Measurements from ENCODE around the gene CCSER1. TPM values are rescaled to one million over a fixed set of nuclear protein-coding genes. Genes with fewer than 3 reads are reported as not detected.

The CCSER1 gene
- polyA plus RNA-seq, 3 donors, result 0.09 to 0.75 (median 0.13) TPM

DNA sequence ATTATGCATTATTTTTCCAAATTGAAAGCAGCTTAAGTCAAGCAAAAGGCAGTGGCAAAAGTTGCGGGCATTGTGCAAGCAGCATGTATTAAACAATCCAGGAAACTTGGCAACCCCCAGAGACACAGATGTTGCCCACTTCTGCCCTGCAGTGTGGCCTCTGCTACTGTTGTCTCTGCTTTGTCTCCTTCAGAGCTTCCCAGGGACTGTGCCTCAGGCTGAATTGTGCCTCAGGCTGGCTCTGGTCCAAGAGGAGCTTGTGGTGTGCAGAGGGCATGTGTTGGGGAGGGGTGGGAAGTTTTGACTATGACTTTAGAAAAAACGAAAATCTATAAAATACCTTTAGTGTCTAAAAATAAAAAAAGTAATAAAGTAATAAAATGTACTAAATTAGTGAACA, 201.4 kb downstream of the CCSER1 start:
- H3K9me3 Mint-ChIP-seq, result peaks cover 0 to 4% (median 2%) of the 10 kb centered on the region in 7 donors
- Histone ChIP-seq H3K36me3 (replicated peaks in 1 of 2; ENCODE audit: control insufficient read depth in 1 of 2, insufficient read depth in 2 of 2, low read length in 2 of 2) (no peaks in the 10 kb centered on the region), H3K9me3 (replicated peaks in 1 of 2; ENCODE audit: control insufficient read depth in 1 of 2, insufficient read depth in 1 of 2, low read length in 2 of 2) (no peaks in the 10 kb centered on the region), H3K4me2 (replicated peaks; ENCODE audit: extremely low read depth, low read length, poor library complexity, severe bottlenecking) (no peak overlapping the region), H4K20me1 (ENCODE audit: insufficient read depth, low read length) (no peaks in the 10 kb centered on the region), H3K79me2 (ENCODE audit: insufficient read depth, low read length) (no peaks in the 10 kb centered on the region), H3K27ac (ENCODE audit: low read depth in 1 of 2, low read length in 2 of 2) (no peak overlapping the region), H2AFZ (ENCODE audit: insufficient read depth, low read depth, low read length, poor library complexity, severe bottlenecking) (peak overlapping the region; percentile 44), H3K4me1 (ENCODE audit: control insufficient read depth in 1 of 2, insufficient read depth in 2 of 2, low read length in 2 of 2) (peaks cover 3 to 4% of the 10 kb centered on the region in 2 donors), H3K27me3 (ENCODE audit: control insufficient read depth in 2 of 2, insufficient read depth in 2 of 2, low read length in 2 of 2) (no peaks in the 10 kb centered on the region), H3K9ac (ENCODE audit: insufficient read depth, low read length, poor library complexity, severe bottlenecking) (peak overlapping the region; percentile 11), H3K4me3 (replicated peaks in 1 of 3; ENCODE audit: low read depth in 2 of 3, low read length in 3 of 3) (no peak overlapping the region)
- WGBS (ENCODE audit: insufficient coverage), result 0% methylated on average over 1 of the region's 2 CpGs
- H3K27ac Mint-ChIP-seq, result no peak overlapping the region
- no peak overlapping the region for H3K4me3 Mint-ChIP-seq
- H3K4me1 Mint-ChIP-seq, result peaks cover 22% of the 10 kb centered on the region
- H3K27me3 Mint-ChIP-seq (ENCODE audit: low read depth in 3 of 3), result no peaks in the 10 kb centered on the region
- no peaks in the 10 kb centered on the region for H3K36me3 Mint-ChIP-seq
- intact Hi-C loops (cut with micrococcal nuclease), result no loop called here
- TF ChIP-seq, protein P1, sequence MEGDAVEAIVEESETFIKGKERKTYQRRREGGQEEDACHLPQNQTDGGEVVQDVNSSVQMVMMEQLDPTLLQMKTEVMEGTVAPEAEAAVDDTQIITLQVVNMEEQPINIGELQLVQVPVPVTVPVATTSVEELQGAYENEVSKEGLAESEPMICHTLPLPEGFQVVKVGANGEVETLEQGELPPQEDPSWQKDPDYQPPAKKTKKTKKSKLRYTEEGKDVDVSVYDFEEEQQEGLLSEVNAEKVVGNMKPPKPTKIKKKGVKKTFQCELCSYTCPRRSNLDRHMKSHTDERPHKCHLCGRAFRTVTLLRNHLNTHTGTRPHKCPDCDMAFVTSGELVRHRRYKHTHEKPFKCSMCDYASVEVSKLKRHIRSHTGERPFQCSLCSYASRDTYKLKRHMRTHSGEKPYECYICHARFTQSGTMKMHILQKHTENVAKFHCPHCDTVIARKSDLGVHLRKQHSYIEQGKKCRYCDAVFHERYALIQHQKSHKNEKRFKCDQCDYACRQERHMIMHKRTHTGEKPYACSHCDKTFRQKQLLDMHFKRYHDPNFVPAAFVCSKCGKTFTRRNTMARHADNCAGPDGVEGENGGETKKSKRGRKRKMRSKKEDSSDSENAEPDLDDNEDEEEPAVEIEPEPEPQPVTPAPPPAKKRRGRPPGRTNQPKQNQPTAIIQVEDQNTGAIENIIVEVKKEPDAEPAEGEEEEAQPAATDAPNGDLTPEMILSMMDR (IDR thresholded peaks at IDR 0.05), result no peak
- no peak for DNase-seq

DNA sequence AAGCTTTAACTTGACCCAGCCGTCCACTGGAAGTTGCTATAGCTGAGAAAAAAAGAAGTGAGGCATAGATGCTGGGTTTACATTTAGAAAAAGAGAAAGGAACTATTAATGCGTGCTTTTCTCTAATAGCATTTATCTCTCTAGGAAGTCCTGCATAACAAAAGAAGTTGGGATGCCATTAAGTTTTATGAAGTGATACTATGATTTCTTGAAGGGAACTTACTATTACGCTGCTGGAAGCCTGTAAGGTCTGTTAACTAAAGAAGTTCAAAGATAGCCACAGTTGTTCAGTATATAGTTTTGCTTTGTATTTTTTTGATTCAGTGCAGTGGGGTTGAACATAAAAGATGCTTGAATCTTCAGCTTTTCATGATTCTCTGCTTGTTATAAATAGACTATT, 203.4 kb downstream of the CCSER1 start:
- Mint-ChIP-seq H3K9me3 (peaks cover 0 to 2% (median 0%) of the 10 kb centered on the region in 7 donors), H3K4me1 (peaks cover 22% of the 10 kb centered on the region), H3K27ac (peak overlapping the region in 1 of 7 donors; percentile 32), H3K4me3 (no peak overlapping the region), H3K36me3 (no peaks in the 10 kb centered on the region), H3K27me3 (ENCODE audit: low read depth in 3 of 3) (no peaks in the 10 kb centered on the region)
- Histone ChIP-seq H2AFZ (ENCODE audit: insufficient read depth, low read depth, low read length, poor library complexity, severe bottlenecking) (no peak overlapping the region), H3K4me3 (replicated peaks in 1 of 3; ENCODE audit: low read depth in 2 of 3, low read length in 3 of 3) (no peak overlapping the region), H3K9me3 (replicated peaks in 1 of 2; ENCODE audit: control insufficient read depth in 1 of 2, insufficient read depth in 1 of 2, low read length in 2 of 2) (no peaks in the 10 kb centered on the region), H3K36me3 (replicated peaks in 1 of 2; ENCODE audit: control insufficient read depth in 1 of 2, insufficient read depth in 2 of 2, low read length in 2 of 2) (no peaks in the 10 kb centered on the region), H3K27me3 (ENCODE audit: control insufficient read depth in 2 of 2, insufficient read depth in 2 of 2, low read length in 2 of 2) (no peaks in the 10 kb centered on the region), H3K4me1 (ENCODE audit: control insufficient read depth in 1 of 2, insufficient read depth in 2 of 2, low read length in 2 of 2) (peaks cover 3 to 4% of the 10 kb centered on the region in 2 donors), H3K9ac (ENCODE audit: insufficient read depth, low read length, poor library complexity, severe bottlenecking) (no peak overlapping the region), H3K4me2 (replicated peaks; ENCODE audit: extremely low read depth, low read length, poor library complexity, severe bottlenecking) (no peak overlapping the region), H4K20me1 (ENCODE audit: insufficient read depth, low read length) (no peaks in the 10 kb centered on the region), H3K79me2 (ENCODE audit: insufficient read depth, low read length) (no peaks in the 10 kb centered on the region), H3K27ac (ENCODE audit: low read depth in 1 of 2, low read length in 2 of 2) (no peak overlapping the region)
- intact Hi-C loops (cut with micrococcal nuclease), result no loop called here
- DNase-seq, result no peak
- TF ChIP-seq, protein P1 (IDR thresholded peaks at IDR 0.05), result no peak
- WGBS (ENCODE audit: insufficient coverage), result no CpG with 5 or more reads among the region's 3 CpGs

Data from CD14-positive monocyte (primary cell).